SH-SY5Y (cell line): Measurements from ENCODE around the gene CCDC106.

ENCODE experiments used
- GATA2 ChIP-seq: IDR thresholded peaks from 2 replicates; pipeline ENCODE4 v1.6.1; 2011; ENCODE audit warnings: mild to moderate bottlenecking, low read depth, low read length
- GATA3 ChIP-seq: IDR thresholded peaks from 2 replicates; pipeline ENCODE4 v1.6.1; 2011; ENCODE audit warnings: low read depth, mild to moderate bottlenecking, low read length, moderate library complexity

DNA sequence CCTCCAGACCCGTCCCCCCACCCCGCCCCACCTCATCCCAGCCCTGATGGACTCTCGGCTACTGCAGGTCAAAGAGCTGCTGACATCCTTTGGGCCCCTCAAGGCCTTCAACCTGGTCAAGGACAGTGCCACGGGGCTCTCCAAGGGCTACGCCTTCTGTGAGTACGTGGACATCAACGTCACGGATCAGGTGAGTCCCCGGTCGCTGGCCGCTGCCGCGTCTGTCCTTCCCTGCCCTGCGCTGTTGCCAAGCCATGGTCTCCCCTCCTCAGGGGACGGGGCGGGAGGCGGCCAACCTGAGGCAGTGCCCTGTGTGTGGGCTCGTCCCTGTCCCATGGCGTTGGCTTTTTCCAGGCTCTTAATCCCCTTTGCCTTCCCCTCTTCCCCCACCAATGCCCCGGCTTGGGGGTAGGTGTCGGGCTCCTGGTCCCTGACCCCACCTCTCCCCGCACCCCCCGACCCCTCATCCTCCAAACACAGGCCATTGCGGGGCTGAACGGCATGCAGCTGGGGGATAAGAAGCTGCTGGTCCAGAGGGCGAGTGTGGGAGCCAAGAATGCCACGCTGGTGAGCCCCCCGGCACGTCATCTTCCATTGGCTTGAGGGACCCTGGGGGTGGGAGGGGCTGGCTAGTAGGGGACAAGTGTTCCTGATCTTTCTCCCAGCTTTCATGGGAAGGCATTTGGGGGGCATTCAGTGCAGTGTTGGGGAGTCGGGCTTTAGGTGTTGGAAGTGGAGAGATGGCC lies 20.8 kb downstream of the CCDC106 start:
- TF ChIP-seq GATA2 = no peak
- no peak for TF ChIP-seq GATA3
